HepG2 (cell line): ENCODE data around the gene YWHAB. TPM values are rescaled to one million over a fixed set of nuclear protein-coding genes. Genes with fewer than 3 reads are reported as not detected.

Experiments used
- CENPX ChIP-seq: sonication (generic); formaldehyde crosslinking; IDR thresholded peaks from 2 replicates; pipeline ENCODE4 v1.9.0; 2021; ENCODE audit warnings: mild to moderate bottlenecking, missing genetic modification reagents, moderate library complexity
- HMG20A ChIP-seq: IDR thresholded peaks from 2 replicates; pipeline ENCODE4 v1.6.1; 2016; ENCODE audit warnings: borderline replicate concordance
- JUND ChIP-seq: sonication (generic); formaldehyde crosslinking; IDR thresholded peaks from 2 replicates; pipeline ENCODE4 v1.8.0; 2022; ENCODE audit warnings: mild to moderate bottlenecking, missing genetic modification reagents
- MEIS2 ChIP-seq: sonication (generic); formaldehyde crosslinking; IDR thresholded peaks from 2 replicates; pipeline ENCODE4 v1.9.0; 2021; ENCODE audit warnings: mild to moderate bottlenecking, missing genetic modification reagents
- RBM39 ChIP-seq: fragments of 200-400 bp; formaldehyde crosslinking; IDR thresholded peaks from one replicate; pipeline ENCODE4 v1.6.1; 2018; ENCODE audit warnings: antibody characterized with exemption, mild to moderate bottlenecking, low read depth, low read length; ENCODE audit not compliant: poor library complexity, severe bottlenecking
- SIN3A ChIP-seq: IDR thresholded peaks from 2 replicates; pipeline ENCODE4 v1.6.1; 2011; ENCODE audit warnings: low read depth, mild to moderate bottlenecking, control low read depth, low read length, borderline replicate concordance
- SNRNP70 ChIP-seq: fragments of 200-400 bp; formaldehyde crosslinking; IDR thresholded peaks from 2 replicates; pipeline ENCODE4 v1.6.1; 2017; ENCODE audit warnings: mild to moderate bottlenecking, low read depth, low read length, moderate library complexity
- TBX3 ChIP-seq: fragments of 450-650 bp; IDR thresholded peaks from 2 replicates; pipeline ENCODE4 v1.6.1; 2017; ENCODE audit warnings: antibody characterized with exemption, mild to moderate bottlenecking, inconsistent platforms, borderline replicate concordance
- TCF7 ChIP-seq: sonication (generic); IDR thresholded peaks from 2 replicates; pipeline ENCODE4 v1.6.1; 2016; ENCODE audit warnings: antibody characterized with exemption, low read depth
- ZKSCAN5 ChIP-seq: sonication (generic); formaldehyde crosslinking; IDR thresholded peaks from 2 replicates; pipeline ENCODE4 v1.5.1; 2020; ENCODE audit warnings: mild to moderate bottlenecking, missing genetic modification reagents
- ZNF124 ChIP-seq: sonication (generic); formaldehyde crosslinking; IDR thresholded peaks from 2 replicates; pipeline ENCODE4 v1.4.0; 2020; ENCODE audit warnings: missing genetic modification reagents
- ZNF292 ChIP-seq: sonication (generic); formaldehyde crosslinking; IDR thresholded peaks from 2 replicates; pipeline ENCODE4 v1.8.1; 2022; ENCODE audit warnings: mild to moderate bottlenecking, low read depth, missing genetic modification reagents, borderline replicate concordance
- ZNF484 ChIP-seq: sonication (generic); formaldehyde crosslinking; IDR thresholded peaks from 2 replicates; pipeline ENCODE4 v1.5.1; 2020; ENCODE audit warnings: mild to moderate bottlenecking, low read depth, missing genetic modification reagents, borderline replicate concordance
- ZNF746 ChIP-seq: sonication (generic); formaldehyde crosslinking; IDR thresholded peaks from 2 replicates; pipeline ENCODE4 v1.8.0; 2022; ENCODE audit warnings: mild to moderate bottlenecking, missing genetic modification reagents
- polyA plus RNA-seq, 8 experiments: library from polyadenylated mRNA; depleted of rRNA in 3 of 8; stranded (reverse) in 7 of 8; unstranded in 1 of 8; fragments of >200 nt; fragmentation: Illumina TruSeq in 4 of 8; extraction: Trizol in 4 of 8; gene quantifications; 2 replicates each; pipeline versions ENCODE4 v1.2.1 to v1.2.3, GENCODE V29; 2011 to 2016; ENCODE audit warnings: low read depth in 4 of 8, missing spikeins in 1 of 8, mixed read lengths in 1 of 8; ENCODE audit not compliant: insufficient read depth in 1 of 8
- total RNA-seq, 5 experiments: library from RNA; depleted of rRNA; stranded (reverse); fragments of >200 nt; fragmentation: Illumina TruSeq; extraction: Trizol; gene quantifications; 2 replicates each; pipeline ENCODE4 v1.2.3, GENCODE V29; 2016; ENCODE audit warnings: low read depth in 1 of 5
- TF ChIP-seq, protein P1 (sequence below): sonication (generic); formaldehyde crosslinking; IDR thresholded peaks from 2 replicates; pipeline ENCODE4 v1.4.0; 2020; ENCODE audit warnings: missing genetic modification reagents
- TF ChIP-seq, protein P2 (sequence below): sonication (generic); formaldehyde crosslinking; IDR thresholded peaks from 2 replicates; pipeline ENCODE4 v1.4.0; 2020; ENCODE audit warnings: mild to moderate bottlenecking, missing genetic modification reagents
- TF ChIP-seq, protein P3 (sequence below): sonication (generic); formaldehyde crosslinking; IDR thresholded peaks from 2 replicates; pipeline ENCODE4 v1.4.0; 2020; ENCODE audit warnings: mild to moderate bottlenecking, missing genetic modification reagents
- TF ChIP-seq, protein P4 (sequence below): sonication (generic); formaldehyde crosslinking; IDR thresholded peaks from 2 replicates; pipeline ENCODE4 v1.4.0; 2020; ENCODE audit warnings: missing genetic modification reagents, mild to moderate bottlenecking, borderline replicate concordance
- TF ChIP-seq, protein P5 (sequence below): sonication (generic); formaldehyde crosslinking; IDR thresholded peaks from 2 replicates; pipeline ENCODE4 v1.4.0; 2020; ENCODE audit warnings: missing genetic modification reagents; ENCODE audit errors: not compliant biosample characterization
- TF ChIP-seq, protein P6 (sequence below): sonication (generic); formaldehyde crosslinking; IDR thresholded peaks from 2 replicates; pipeline ENCODE4 v1.4.0; 2020; ENCODE audit warnings: missing genetic modification reagents, borderline replicate concordance

The YWHAB gene
- total and polyA plus RNA-seq, 2 of the 13 experiments (the other 11 are each of a cell fraction or from before 2014, with no cell fraction given): 77.2 to 121 TPM

DNA sequence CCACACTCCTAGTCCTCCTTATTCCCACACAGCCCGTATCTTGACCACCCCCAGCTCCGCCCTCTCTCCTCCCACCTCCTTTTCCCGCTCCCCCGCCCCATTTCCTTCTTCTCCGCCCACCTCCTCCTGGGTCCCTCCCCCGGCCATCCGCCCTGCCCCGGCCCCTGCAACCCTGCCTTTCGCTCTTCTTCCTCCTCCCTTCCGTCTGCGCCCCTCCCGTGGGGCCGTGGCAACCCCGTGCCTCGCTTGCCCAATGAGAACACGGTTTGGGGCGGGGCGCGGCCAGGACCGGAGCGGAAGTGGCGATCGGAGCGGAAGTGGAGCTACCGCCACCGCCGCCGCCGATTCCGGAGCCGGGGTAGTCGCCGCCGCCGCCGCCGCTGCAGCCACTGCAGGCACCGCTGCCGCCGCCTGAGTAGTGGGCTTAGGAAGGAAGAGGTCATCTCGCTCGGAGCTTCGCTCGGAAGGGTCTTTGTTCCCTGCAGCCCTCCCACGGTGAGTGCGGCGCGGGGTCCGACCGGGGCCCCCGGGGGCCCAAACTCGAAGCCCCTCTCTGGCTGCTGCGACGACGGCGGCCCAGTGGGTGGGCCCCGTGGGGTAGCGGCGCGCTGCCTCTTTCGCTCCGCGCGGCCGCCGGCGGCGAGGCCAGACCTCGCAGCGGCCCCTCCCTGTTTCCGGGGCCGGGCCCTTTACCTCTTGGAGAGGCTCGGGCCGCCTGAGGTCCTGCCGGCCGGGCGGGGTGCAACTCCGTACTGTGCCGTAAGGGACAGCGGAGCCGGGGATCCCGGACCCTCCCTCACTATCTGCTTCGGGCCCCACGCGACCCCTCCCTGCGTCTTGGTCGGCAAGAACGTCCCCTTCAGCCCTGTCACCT, at the start of gene YWHAB (continued):
- TF ChIP-seq, protein P1, sequence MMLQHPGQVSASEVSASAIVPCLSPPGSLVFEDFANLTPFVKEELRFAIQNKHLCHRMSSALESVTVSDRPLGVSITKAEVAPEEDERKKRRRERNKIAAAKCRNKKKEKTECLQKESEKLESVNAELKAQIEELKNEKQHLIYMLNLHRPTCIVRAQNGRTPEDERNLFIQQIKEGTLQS (CRISPR knock-in tag): 0 out of 2 replicates have a peak, but pooled peaks have one; percentile 4
- no peak; the same call in none of the 2 replicates for TF ChIP-seq TBX3
- TF ChIP-seq CENPX (CRISPR knock-in tag): no peak
- TF ChIP-seq ZKSCAN5 (CRISPR knock-in tag): no peak
- TF ChIP-seq SNRNP70: no peak
- TF ChIP-seq HMG20A (CRISPR knock-in tag): no peak
- no peak for TF ChIP-seq JUND (CRISPR knock-in tag)
- TF ChIP-seq RBM39: peak; percentile 86
- TF ChIP-seq, protein P2, sequence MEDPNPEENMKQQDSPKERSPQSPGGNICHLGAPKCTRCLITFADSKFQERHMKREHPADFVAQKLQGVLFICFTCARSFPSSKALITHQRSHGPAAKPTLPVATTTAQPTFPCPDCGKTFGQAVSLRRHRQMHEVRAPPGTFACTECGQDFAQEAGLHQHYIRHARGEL (CRISPR knock-in tag): no peak
- TF ChIP-seq ZNF292 (CRISPR knock-in tag): peak; percentile 16; the same call in 1 of the 2 replicates
- TF ChIP-seq, protein P3, sequence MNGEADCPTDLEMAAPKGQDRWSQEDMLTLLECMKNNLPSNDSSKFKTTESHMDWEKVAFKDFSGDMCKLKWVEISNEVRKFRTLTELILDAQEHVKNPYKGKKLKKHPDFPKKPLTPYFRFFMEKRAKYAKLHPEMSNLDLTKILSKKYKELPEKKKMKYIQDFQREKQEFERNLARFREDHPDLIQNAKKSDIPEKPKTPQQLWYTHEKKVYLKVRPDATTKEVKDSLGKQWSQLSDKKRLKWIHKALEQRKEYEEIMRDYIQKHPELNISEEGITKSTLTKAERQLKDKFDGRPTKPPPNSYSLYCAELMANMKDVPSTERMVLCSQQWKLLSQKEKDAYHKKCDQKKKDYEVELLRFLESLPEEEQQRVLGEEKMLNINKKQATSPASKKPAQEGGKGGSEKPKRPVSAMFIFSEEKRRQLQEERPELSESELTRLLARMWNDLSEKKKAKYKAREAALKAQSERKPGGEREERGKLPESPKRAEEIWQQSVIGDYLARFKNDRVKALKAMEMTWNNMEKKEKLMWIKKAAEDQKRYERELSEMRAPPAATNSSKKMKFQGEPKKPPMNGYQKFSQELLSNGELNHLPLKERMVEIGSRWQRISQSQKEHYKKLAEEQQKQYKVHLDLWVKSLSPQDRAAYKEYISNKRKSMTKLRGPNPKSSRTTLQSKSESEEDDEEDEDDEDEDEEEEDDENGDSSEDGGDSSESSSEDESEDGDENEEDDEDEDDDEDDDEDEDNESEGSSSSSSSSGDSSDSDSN (CRISPR knock-in tag): peak; percentile 89
- TF ChIP-seq, protein P4, sequence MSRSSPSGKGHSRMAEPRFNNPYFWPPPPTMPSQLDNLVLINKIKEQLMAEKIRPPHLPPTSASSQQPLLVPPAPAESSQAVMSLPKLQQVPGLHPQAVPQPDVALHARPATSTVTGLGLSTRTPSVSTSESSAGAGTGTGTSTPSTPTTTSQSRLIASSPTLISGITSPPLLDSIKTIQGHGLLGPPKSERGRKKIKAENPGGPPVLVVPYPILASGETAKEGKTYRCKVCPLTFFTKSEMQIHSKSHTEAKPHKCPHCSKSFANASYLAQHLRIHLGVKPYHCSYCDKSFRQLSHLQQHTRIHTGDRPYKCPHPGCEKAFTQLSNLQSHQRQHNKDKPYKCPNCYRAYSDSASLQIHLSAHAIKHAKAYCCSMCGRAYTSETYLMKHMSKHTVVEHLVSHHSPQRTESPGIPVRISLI: 0 out of 2 replicates have a peak, but pooled peaks have one; percentile 18
- TF ChIP-seq, protein P5, sequence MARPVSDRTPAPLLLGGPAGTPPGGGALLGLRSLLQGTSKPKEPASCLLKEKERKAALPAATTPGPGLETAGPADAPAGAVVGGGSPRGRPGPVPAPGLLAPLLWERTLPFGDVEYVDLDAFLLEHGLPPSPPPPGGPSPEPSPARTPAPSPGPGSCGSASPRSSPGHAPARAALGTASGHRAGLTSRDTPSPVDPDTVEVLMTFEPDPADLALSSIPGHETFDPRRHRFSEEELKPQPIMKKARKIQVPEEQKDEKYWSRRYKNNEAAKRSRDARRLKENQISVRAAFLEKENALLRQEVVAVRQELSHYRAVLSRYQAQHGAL: no peak
- peak; percentile 22; the same call in 1 of the 2 replicates for TF ChIP-seq MEIS2
- TF ChIP-seq, protein P6, sequence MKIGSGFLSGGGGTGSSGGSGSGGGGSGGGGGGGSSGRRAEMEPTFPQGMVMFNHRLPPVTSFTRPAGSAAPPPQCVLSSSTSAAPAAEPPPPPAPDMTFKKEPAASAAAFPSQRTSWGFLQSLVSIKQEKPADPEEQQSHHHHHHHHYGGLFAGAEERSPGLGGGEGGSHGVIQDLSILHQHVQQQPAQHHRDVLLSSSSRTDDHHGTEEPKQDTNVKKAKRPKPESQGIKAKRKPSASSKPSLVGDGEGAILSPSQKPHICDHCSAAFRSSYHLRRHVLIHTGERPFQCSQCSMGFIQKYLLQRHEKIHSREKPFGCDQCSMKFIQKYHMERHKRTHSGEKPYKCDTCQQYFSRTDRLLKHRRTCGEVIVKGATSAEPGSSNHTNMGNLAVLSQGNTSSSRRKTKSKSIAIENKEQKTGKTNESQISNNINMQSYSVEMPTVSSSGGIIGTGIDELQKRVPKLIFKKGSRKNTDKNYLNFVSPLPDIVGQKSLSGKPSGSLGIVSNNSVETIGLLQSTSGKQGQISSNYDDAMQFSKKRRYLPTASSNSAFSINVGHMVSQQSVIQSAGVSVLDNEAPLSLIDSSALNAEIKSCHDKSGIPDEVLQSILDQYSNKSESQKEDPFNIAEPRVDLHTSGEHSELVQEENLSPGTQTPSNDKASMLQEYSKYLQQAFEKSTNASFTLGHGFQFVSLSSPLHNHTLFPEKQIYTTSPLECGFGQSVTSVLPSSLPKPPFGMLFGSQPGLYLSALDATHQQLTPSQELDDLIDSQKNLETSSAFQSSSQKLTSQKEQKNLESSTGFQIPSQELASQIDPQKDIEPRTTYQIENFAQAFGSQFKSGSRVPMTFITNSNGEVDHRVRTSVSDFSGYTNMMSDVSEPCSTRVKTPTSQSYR (CRISPR knock-in tag): no peak
- TF ChIP-seq ZNF484 (CRISPR knock-in tag): no peak
- no peak for TF ChIP-seq TCF7
- TF ChIP-seq ZNF746: peak; percentile 85
- peak; percentile 64; the same call in 1 of the 2 replicates for TF ChIP-seq SIN3A
- TF ChIP-seq ZNF124: 0 out of 2 replicates have a peak, but pooled peaks have one; percentile 13
